ENCODE measurements around the gene EDEM1. TPM values are rescaled to one million over a fixed set of nuclear protein-coding genes. Genes with fewer than 3 reads are reported as not detected.

The EDEM1 gene
- total RNA-seq, 1 experiment from 2014 or later: 22.4 TPM

GRCh38 chr3:5258526-5258925 is 71.0 kb downstream of the EDEM1 start (continued):
- TF ChIP-seq, protein P1, sequence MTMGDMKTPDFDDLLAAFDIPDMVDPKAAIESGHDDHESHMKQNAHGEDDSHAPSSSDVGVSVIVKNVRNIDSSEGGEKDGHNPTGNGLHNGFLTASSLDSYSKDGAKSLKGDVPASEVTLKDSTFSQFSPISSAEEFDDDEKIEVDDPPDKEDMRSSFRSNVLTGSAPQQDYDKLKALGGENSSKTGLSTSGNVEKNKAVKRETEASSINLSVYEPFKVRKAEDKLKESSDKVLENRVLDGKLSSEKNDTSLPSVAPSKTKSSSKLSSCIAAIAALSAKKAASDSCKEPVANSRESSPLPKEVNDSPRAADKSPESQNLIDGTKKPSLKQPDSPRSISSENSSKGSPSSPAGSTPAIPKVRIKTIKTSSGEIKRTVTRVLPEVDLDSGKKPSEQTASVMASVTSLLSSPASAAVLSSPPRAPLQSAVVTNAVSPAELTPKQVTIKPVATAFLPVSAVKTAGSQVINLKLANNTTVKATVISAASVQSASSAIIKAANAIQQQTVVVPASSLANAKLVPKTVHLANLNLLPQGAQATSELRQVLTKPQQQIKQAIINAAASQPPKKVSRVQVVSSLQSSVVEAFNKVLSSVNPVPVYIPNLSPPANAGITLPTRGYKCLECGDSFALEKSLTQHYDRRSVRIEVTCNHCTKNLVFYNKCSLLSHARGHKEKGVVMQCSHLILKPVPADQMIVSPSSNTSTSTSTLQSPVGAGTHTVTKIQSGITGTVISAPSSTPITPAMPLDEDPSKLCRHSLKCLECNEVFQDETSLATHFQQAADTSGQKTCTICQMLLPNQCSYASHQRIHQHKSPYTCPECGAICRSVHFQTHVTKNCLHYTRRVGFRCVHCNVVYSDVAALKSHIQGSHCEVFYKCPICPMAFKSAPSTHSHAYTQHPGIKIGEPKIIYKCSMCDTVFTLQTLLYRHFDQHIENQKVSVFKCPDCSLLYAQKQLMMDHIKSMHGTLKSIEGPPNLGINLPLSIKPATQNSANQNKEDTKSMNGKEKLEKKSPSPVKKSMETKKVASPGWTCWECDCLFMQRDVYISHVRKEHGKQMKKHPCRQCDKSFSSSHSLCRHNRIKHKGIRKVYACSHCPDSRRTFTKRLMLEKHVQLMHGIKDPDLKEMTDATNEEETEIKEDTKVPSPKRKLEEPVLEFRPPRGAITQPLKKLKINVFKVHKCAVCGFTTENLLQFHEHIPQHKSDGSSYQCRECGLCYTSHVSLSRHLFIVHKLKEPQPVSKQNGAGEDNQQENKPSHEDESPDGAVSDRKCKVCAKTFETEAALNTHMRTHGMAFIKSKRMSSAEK (CRISPR knock-in tag; IDR thresholded peaks at IDR 0.05; ENCODE audit: borderline replicate concordance): no peak
- TF ChIP-seq TCF7 (CRISPR knock-in tag; IDR thresholded peaks at IDR 0.05; ENCODE audit: low read depth): no peak
- no peak for TF ChIP-seq SP1 (CRISPR knock-in tag; conservative IDR thresholded peaks at IDR 0.05)
- no peak for TF ChIP-seq GTF2I (CRISPR knock-in tag; conservative IDR thresholded peaks at IDR 0.05)
- TF ChIP-seq, protein P2, sequence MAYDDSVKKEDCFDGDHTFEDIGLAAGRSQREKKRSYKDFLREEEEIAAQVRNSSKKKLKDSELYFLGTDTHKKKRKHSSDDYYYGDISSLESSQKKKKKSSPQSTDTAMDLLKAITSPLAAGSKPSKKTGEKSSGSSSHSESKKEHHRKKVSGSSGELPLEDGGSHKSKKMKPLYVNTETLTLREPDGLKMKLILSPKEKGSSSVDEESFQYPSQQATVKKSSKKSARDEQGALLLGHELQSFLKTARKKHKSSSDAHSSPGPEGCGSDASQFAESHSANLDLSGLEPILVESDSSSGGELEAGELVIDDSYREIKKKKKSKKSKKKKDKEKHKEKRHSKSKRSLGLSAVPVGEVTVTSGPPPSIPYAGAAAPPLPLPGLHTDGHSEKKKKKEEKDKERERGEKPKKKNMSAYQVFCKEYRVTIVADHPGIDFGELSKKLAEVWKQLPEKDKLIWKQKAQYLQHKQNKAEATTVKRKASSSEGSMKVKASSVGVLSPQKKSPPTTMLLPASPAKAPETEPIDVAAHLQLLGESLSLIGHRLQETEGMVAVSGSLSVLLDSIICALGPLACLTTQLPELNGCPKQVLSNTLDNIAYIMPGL (CRISPR knock-in tag; IDR thresholded peaks at IDR 0.05): no peak
- no peak for TF ChIP-seq RORB (CRISPR knock-in tag; IDR thresholded peaks at IDR 0.05)
- TF ChIP-seq NR2C2 (CRISPR knock-in tag; IDR thresholded peaks at IDR 0.05): no peak
- TF ChIP-seq PRRX2 (CRISPR knock-in tag; IDR thresholded peaks at IDR 0.05): no peak
- no peak for TF ChIP-seq ATF1 (CRISPR knock-in tag; IDR thresholded peaks at IDR 0.05)

DNA sequence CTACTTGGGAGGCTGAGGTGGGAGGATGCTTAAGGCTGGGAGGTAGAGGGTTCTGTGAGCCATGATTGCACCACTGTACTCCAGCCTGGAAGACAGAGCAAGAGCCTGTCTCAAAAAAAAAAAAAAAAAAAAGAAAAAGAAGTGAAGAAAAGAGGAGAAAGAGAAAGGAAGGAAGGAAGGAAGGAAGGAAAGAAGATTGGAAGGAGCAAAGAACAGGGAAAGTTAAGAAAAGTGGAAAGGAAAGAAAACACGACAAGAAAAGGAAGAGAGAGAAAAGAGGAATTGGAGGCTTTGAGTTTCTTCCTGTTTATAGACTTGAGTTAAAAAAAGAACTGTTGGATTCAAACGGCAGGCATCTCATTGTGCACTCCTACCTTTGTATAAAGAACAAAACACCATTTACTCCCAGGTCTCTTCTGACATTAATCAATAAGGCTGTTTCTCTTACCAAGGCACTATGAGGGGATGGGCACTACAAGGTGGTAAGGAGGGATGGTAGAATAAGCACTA is 73.5 kb downstream of the EDEM1 start:
- TF ChIP-seq RORB (CRISPR knock-in tag; IDR thresholded peaks at IDR 0.05) (no peak), ZNF396 (CRISPR knock-in tag; IDR thresholded peaks at IDR 0.05; ENCODE audit: borderline replicate concordance) (no peak), ZNF263 (CRISPR knock-in tag; IDR thresholded peaks at IDR 0.05; ENCODE audit: low read depth) (no peak), HMGA2 (CRISPR knock-in tag; IDR thresholded peaks at IDR 0.05) (no peak), ZNF138 (CRISPR knock-in tag; conservative IDR thresholded peaks at IDR 0.05) (no peak), MXD4 (CRISPR knock-in tag; IDR thresholded peaks at IDR 0.05; ENCODE audit: borderline replicate concordance) (no peak), TP53 (CRISPR knock-in tag; IDR thresholded peaks at IDR 0.05) (no peak), AFF4 (CRISPR knock-in tag; IDR thresholded peaks at IDR 0.05; ENCODE audit: borderline replicate concordance) (no peak), ETV6 (CRISPR knock-in tag; IDR thresholded peaks at IDR 0.05) (no peak), JAZF1 (CRISPR knock-in tag; IDR thresholded peaks at IDR 0.05) (no peak), ESRRA (CRISPR knock-in tag; IDR thresholded peaks at IDR 0.05; ENCODE audit: borderline replicate concordance) (no peak)
- TF ChIP-seq, protein P3, sequence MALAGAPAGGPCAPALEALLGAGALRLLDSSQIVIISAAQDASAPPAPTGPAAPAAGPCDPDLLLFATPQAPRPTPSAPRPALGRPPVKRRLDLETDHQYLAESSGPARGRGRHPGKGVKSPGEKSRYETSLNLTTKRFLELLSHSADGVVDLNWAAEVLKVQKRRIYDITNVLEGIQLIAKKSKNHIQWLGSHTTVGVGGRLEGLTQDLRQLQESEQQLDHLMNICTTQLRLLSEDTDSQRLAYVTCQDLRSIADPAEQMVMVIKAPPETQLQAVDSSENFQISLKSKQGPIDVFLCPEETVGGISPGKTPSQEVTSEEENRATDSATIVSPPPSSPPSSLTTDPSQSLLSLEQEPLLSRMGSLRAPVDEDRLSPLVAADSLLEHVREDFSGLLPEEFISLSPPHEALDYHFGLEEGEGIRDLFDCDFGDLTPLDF (CRISPR knock-in tag; IDR thresholded peaks at IDR 0.05): no peak
- TF ChIP-seq, protein P4, sequence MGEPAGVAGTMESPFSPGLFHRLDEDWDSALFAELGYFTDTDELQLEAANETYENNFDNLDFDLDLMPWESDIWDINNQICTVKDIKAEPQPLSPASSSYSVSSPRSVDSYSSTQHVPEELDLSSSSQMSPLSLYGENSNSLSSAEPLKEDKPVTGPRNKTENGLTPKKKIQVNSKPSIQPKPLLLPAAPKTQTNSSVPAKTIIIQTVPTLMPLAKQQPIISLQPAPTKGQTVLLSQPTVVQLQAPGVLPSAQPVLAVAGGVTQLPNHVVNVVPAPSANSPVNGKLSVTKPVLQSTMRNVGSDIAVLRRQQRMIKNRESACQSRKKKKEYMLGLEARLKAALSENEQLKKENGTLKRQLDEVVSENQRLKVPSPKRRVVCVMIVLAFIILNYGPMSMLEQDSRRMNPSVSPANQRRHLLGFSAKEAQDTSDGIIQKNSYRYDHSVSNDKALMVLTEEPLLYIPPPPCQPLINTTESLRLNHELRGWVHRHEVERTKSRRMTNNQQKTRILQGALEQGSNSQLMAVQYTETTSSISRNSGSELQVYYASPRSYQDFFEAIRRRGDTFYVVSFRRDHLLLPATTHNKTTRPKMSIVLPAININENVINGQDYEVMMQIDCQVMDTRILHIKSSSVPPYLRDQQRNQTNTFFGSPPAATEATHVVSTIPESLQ (CRISPR knock-in tag; IDR thresholded peaks at IDR 0.05): no peak
- Mint-ChIP-seq H3K27ac (no peak overlapping the region), H3K4me1 (no peaks in the 10 kb centered on the region), H3K4me3 (no peak overlapping the region), H3K36me3 (peaks cover 4% of the 10 kb centered on the region), H3K27me3 (ENCODE audit: low read depth) (no peaks in the 10 kb centered on the region; the same call in 1 of the 2 replicates), H3K9me3 (peaks cover 42% of the 10 kb centered on the region)
- CTCF ChIA-PET: no interaction called here
- POLR2A ChIA-PET: no interaction called here
- no peak for DNase-seq (ENCODE audit: low spot score)
- ATAC-seq: no peak

All from WTC11 (cell line).